ENCODE measurements around the gene RFTN1.

The RFTN1 gene

DNA sequence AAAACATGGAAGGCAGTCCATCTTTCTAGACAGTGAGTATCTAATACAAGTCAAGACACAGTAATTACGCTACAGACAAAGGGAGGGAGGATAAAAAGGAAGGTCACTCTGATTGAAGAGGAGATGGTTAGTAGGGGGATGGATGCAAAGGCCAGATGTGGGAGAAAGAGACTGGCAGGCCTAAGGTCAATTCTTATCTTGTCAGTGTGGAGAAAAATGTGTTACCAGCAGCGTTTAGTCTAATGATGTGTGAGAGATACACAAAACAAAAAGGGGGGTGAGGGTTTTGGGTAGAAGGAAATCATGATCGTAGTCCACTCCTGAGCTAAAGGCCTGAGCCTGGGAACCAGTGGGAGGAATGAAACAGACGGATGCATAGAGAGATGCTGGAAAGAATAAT, 46.7 kb downstream of the RFTN1 start:
- TF ChIP-seq, protein P1, sequence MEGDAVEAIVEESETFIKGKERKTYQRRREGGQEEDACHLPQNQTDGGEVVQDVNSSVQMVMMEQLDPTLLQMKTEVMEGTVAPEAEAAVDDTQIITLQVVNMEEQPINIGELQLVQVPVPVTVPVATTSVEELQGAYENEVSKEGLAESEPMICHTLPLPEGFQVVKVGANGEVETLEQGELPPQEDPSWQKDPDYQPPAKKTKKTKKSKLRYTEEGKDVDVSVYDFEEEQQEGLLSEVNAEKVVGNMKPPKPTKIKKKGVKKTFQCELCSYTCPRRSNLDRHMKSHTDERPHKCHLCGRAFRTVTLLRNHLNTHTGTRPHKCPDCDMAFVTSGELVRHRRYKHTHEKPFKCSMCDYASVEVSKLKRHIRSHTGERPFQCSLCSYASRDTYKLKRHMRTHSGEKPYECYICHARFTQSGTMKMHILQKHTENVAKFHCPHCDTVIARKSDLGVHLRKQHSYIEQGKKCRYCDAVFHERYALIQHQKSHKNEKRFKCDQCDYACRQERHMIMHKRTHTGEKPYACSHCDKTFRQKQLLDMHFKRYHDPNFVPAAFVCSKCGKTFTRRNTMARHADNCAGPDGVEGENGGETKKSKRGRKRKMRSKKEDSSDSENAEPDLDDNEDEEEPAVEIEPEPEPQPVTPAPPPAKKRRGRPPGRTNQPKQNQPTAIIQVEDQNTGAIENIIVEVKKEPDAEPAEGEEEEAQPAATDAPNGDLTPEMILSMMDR (conservative IDR thresholded peaks at IDR 0.05; ENCODE audit: low read length), result no peak
- no peak overlapping the region for H3K4me3 ChIP-seq (ENCODE audit: low read length)
- no peak for DNase-seq (ENCODE audit: low read depth)

DNA sequence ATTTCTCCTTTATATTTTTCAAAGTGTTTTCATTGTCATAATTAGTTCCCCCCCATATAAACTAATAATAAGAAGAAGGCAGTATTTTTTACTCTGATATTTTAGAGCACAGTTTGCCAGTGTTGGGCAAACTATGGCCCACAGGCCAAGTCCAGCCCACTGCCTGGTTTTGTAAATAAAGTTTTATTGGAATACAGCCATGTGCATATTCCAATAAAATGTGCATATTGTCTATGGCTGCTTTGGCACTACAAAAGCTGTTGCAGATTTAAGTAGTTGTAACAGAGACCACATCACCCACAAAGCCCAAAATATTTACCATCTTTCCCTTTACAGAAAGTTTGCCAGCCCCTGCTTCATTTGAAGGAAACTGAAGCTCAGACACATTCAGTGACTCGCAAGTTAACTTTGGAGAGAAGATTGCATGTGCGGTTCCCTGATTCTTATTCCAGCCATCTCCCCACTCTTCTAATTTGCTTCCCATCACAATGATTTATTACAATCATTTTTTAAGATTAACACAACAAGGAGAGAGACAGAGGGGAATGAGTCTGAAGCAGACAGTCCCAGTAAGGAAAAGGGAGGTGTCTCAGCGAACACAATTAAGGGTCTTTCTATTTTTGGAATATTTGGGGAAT, 48.9 kb downstream of the RFTN1 start:
- TF ChIP-seq, protein P1 (conservative IDR thresholded peaks at IDR 0.05; ENCODE audit: low read length), result no peak
- DNase-seq (ENCODE audit: low read depth), result peak; percentile 86
- H3K4me3 ChIP-seq (ENCODE audit: low read length), result no peak overlapping the region

DNA sequence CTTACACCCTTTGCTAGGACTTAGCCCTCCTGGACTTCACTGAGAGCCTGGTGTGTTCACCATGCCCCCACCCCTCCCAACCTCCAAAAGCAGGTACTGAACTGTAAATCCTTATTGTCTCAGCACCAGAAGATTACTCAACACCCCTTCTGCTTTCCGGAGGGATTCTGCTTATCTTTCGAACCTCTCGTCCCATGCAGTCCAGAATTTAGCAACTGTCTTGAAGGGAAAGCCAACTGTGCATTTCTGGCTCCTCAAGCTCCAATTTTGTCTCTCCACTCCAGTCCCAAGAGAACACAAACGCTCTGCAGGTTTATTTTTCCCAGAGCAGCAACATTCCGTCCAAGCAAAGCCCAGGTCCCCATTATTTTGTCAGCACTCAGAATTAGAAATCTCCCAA, 49.6 kb downstream of the RFTN1 start:
- TF ChIP-seq, protein P1 (conservative IDR thresholded peaks at IDR 0.05; ENCODE audit: low read length), result no peak
- DNase-seq (ENCODE audit: low read depth), result no peak
- H3K4me3 ChIP-seq (ENCODE audit: low read length), result no peak overlapping the region

DNA sequence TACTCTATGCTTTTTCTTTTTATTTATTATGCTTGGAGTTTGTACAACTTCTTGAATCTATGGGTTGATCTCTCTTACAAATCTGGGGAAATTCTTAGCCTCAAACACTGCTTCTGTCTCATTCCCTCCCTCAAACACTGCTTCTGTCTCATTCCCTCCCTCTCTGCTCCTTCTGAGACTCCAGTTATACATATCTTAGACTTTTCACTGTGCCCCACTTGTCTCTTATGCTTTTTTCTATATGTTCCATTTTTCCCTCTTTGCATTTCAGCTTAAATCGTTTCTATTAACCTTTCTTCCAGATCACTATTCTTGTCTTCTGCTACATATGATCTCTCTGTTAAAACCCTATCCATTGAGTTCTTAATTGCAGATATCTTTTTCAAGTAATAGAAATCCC, 50.4 kb downstream of the RFTN1 start:
- TF ChIP-seq, protein P1 (conservative IDR thresholded peaks at IDR 0.05; ENCODE audit: low read length), result no peak
- no peak for DNase-seq (ENCODE audit: low read depth)
- H3K4me3 ChIP-seq (ENCODE audit: low read length), result no peak overlapping the region

DNA sequence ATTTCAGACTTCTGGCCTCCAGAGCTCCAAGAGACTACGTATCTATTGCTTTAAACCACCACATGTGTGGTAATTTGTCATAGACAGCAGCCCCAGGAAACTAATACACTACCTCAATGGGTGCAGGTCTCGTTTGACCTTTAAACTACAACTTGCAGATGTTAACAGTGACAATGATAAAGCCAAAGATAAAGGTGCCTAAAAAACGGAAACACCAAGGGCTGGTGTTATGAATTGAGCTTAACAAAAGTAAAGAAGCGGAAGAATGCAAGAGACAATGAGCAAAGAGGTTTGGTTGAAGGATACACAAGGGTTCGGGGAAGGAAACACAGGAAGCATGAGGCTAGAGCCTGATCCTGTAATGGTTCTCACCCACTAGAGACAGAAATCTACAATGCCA, 50.8 kb downstream of the RFTN1 start:
- DNase-seq (ENCODE audit: low read depth), result no peak
- no peak overlapping the region for H3K4me3 ChIP-seq (ENCODE audit: low read length)
- TF ChIP-seq, protein P1 (conservative IDR thresholded peaks at IDR 0.05; ENCODE audit: low read length), result no peak

DNA sequence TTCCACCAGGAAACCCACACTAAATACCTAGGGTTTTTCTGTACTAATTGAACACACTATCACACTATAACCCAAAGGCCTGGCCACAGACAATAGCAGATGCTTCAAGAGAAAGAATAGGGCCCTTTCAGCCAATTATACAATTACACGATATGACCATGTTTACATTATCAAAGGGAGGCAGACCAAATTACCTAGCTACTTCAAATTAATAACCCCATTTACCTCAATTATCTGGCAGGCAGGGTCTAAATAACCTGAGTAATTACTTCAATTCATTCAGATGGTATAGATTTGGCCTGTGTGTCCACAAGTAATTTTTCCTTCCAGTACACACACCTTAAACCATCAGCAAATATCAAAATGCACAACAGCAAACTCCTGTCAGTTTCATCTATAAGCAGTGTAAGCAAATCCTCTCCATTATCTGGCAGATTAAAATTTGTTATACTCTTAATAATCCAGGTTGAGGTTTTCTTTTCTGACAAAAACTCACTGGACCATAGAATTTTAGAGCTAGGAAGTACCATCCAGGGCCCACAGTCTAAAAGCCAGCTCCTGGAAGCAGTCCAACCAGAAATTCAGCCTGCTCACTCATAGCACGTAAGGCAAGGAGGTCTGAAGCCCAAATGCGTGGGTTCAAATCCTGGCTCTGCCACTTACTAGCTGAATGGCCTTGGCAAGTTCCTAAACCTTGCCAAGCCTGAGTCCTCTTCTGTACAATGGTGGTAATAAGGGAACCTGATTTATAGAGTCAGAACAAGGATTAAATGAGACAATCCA, 51.8 kb downstream of the RFTN1 start:
- DNase-seq (ENCODE audit: low read depth), result no peak
- TF ChIP-seq, protein P1 (conservative IDR thresholded peaks at IDR 0.05; ENCODE audit: low read length), result no peak
- H3K4me3 ChIP-seq (ENCODE audit: low read length), result no peak overlapping the region

DNA sequence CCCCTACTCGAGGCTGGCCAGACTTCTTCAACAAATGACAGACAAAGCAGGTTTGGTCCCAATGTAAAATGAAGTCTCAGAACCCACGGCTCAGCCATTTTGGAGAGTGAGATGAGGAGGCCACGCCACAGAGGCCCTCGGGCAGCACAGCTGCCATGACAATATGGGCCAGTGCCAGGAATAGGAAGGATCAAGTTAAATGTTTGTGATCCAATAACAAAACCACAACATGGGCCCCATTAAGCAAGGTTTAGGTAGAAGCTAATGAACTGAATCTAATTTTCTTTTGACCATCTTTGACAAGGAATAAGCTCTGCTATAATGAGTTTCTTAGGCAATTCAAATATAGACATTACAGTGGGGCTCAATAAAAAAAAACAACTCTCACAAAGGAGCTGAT, 52.6 kb downstream of the RFTN1 start:
- DNase-seq (ENCODE audit: low read depth), result no peak
- H3K4me3 ChIP-seq (ENCODE audit: low read length), result no peak overlapping the region
- TF ChIP-seq, protein P1 (conservative IDR thresholded peaks at IDR 0.05; ENCODE audit: low read length), result no peak

Measured in AG10803 (cell line).